Body of pancreas (tissue), 4 donors: Measurements from ENCODE around the gene WDR82.

ENCODE experiments used
- POLR2A ChIP-seq, 3 donors: fragments of 450-650 bp; IDR thresholded peaks; one replicate each; pipeline ENCODE4 v1.6.1; 2016; ENCODE audit warnings: antibody characterized with exemption in 3 of 3, mild to moderate bottlenecking in 2 of 3
- TF ChIP-seq, protein P1 (sequence below), 7 experiments: fragments of 450-650 bp in 4 of 7; fragments of 200-600 bp in 3 of 7; sonication (generic) in 3 of 7; IDR thresholded peaks; one replicate each; pipeline ENCODE4 v1.5.1; 2016 to 2019; ENCODE audit warnings: antibody characterized with exemption in 7 of 7

GRCh38 chr3:52233108-52233591, 45.3 kb downstream of the WDR82 start:
- TF ChIP-seq, protein P1, sequence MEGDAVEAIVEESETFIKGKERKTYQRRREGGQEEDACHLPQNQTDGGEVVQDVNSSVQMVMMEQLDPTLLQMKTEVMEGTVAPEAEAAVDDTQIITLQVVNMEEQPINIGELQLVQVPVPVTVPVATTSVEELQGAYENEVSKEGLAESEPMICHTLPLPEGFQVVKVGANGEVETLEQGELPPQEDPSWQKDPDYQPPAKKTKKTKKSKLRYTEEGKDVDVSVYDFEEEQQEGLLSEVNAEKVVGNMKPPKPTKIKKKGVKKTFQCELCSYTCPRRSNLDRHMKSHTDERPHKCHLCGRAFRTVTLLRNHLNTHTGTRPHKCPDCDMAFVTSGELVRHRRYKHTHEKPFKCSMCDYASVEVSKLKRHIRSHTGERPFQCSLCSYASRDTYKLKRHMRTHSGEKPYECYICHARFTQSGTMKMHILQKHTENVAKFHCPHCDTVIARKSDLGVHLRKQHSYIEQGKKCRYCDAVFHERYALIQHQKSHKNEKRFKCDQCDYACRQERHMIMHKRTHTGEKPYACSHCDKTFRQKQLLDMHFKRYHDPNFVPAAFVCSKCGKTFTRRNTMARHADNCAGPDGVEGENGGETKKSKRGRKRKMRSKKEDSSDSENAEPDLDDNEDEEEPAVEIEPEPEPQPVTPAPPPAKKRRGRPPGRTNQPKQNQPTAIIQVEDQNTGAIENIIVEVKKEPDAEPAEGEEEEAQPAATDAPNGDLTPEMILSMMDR (IDR thresholded peaks at IDR 0.05) = no peak
- no peak for TF ChIP-seq POLR2A (IDR thresholded peaks at IDR 0.05)
